HG03469 (cell line): ENCODE measurements around the gene ABCA10.

Source experiments
- ATAC-seq: cut with Tn5 transposase; IDR thresholded peaks from one replicate; pipeline ENCODE4 v1.9.1; 2021; ENCODE audit warnings: mild to moderate bottlenecking, moderate library complexity, moderate number of reproducible peaks; ENCODE audit not compliant: unreplicated experiment

ABCA10 gene

GRCh38 chr17:69105907-69106730 lies 122.5 kb downstream of the ABCA10 start:
- no peak for ATAC-seq

- ATAC-seq = no peak
Measured at GRCh38 chr17:69103557-69104233, 124.9 kb downstream of the ABCA10 start.

- no peak for ATAC-seq
Measured at GRCh38 chr17:69098625-69099024, 130.0 kb downstream of the ABCA10 start.
